Aorta (tissue), 5 donors: ENCODE data around the gene TSPAN16. TPM values are rescaled to one million over a fixed set of nuclear protein-coding genes. Genes with fewer than 3 reads are reported as not detected.

Experiments used
- ATAC-seq: fragments of 200-7000 bp; cut with Tn5 transposase; one replicate; pipeline ENCODE4 v1.9.1; 2022; ENCODE audit warnings: moderate library complexity; ENCODE audit not compliant: low FRiP score
- DNase-seq, 2 donors: peaks; one replicate each; pipeline ENCODE4 v3.0.0-alpha.2; 2020
- H3K27ac ChIP-seq, 2 donors: one replicate each; pipeline ENCODE4 v1.5.1; 2013; ENCODE audit warnings: low read length in 2 of 2, mild to moderate bottlenecking in 2 of 2, moderate library complexity in 2 of 2, control low read depth in 1 of 2, inconsistent platforms in 1 of 2, low read depth in 1 of 2
- H3K27me3 ChIP-seq, 2 donors: one replicate each; pipeline ENCODE4 v1.6.1; 2013; ENCODE audit warnings: control low read depth in 1 of 2, low read length in 1 of 2, mild to moderate bottlenecking in 1 of 2, moderate library complexity in 1 of 2; ENCODE audit not compliant: insufficient read depth in 2 of 2, control insufficient read depth in 1 of 2
- H3K36me3 ChIP-seq, 2 donors: one replicate each; pipeline ENCODE4 v1.6.1; 2013; ENCODE audit warnings: control low read depth in 1 of 2, low read length in 1 of 2, mild to moderate bottlenecking in 1 of 2; ENCODE audit not compliant: insufficient read depth in 2 of 2, control insufficient read depth in 1 of 2
- H3K4me1 ChIP-seq, 2 donors: one replicate each; pipeline ENCODE4 v1.6.1; 2013; ENCODE audit warnings: low read length in 2 of 2, control low read depth in 1 of 2, mild to moderate bottlenecking in 1 of 2, moderate library complexity in 1 of 2; ENCODE audit not compliant: insufficient read depth in 2 of 2, control insufficient read depth in 1 of 2
- H3K4me3 ChIP-seq, 2 donors: one replicate each; pipeline ENCODE4 v1.5.1; 2013; ENCODE audit warnings: low read length in 2 of 2, control low read depth in 1 of 2, mild to moderate bottlenecking in 1 of 2
- H3K9me3 ChIP-seq: one replicate; pipeline ENCODE4 v1.6.1; 2013; ENCODE audit warnings: mild to moderate bottlenecking, low read length; ENCODE audit not compliant: control insufficient read depth
- WGBS, 2 donors: extraction: QIAGEN DNeasy Blood & Tissue Kit; methylation state at CpG; one replicate each; pipeline ENCODE4 v1.1.7; 2013; 5-methylcytosine and 5-hydroxymethylcytosine counted together
- intact Hi-C, 2 donors: fragments of 100-400 bp; cut with DNase I; formaldehyde crosslinking; loops; one replicate each; pipeline versions ENCODE4 v1.14.2 to v1.15.0; 2022
- polyA plus RNA-seq, 2 donors: library from polyadenylated mRNA; stranded (reverse); fragments of 200-250 nt; gene quantifications; one replicate each; pipeline ENCODE4 v1.2.3, GENCODE V29; 2013
- total RNA-seq, 2 donors: library from RNA; stranded (reverse); fragmentation: NEBNext Ultra II Directional; extraction: Animal tissue kit (Norgen Biotek cat#: 25700); gene quantifications; one replicate each; pipeline ENCODE4 v1.2.1, GENCODE V29; 2021
- donor health status: healthy with polysubstance abuse.
- donor health status: Bipolar disorder and iron deficiency.
- donor health status: DM: no; HTN: no; CAD: no.
- donor health status: DM: no; HTN: no; CAD: no.
- donor health status: DM: yes; HTN: yes; CAD: no.

Gene TSPAN16
- total and polyA plus RNA-seq, 4 donors, result not detected

DNA sequence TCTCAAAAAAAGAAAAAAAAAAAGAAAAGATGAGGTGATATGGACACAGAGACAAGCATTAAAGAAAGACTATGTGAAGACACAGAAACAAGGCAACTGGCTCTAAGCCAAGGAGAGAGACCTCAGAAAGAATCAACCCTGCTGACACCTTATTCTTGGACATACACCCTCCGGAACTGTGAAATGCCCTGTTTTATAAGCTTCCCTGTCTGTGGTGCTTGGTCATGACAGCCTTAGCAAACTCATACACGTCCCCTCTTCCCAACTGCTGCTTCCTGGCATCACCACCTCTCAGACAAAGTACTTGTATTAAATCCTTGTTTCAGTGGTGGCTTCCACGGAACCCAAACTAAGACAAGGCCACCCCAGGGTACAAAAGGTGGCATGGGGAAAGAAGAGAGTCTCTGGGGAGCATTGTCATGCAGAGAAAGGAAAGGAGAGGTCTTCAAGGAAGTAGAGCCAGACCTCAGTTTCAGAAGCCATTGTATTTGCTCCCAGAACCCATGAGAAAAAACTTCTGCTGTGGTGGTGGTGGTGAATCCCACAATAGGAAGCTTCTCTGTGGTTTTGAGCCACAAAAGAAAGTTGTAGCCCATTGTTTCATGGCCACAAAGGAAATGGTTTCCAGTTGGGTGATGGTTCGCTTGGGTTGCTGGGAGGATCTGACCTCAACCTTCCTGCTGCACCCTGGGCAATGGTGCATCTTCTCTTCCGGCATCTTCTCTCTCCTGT, 16.3 kb upstream of the TSPAN16 start:
- WGBS, 2 donors, result 89 to 91% methylated on average over 5 of the region's 5 CpGs
- intact Hi-C loops, result no loop called here
- no peaks in the 10 kb centered on the region for H3K27me3 ChIP-seq
- H3K4me3 ChIP-seq, result no peak overlapping the region
- no peaks in the 10 kb centered on the region for H3K36me3 ChIP-seq
- H3K27ac ChIP-seq, result no peak overlapping the region
- DNase-seq (no peak), ATAC-seq (no peak)
- H3K9me3 ChIP-seq, result no peaks in the 10 kb centered on the region
- no peaks in the 10 kb centered on the region for H3K4me1 ChIP-seq

DNA sequence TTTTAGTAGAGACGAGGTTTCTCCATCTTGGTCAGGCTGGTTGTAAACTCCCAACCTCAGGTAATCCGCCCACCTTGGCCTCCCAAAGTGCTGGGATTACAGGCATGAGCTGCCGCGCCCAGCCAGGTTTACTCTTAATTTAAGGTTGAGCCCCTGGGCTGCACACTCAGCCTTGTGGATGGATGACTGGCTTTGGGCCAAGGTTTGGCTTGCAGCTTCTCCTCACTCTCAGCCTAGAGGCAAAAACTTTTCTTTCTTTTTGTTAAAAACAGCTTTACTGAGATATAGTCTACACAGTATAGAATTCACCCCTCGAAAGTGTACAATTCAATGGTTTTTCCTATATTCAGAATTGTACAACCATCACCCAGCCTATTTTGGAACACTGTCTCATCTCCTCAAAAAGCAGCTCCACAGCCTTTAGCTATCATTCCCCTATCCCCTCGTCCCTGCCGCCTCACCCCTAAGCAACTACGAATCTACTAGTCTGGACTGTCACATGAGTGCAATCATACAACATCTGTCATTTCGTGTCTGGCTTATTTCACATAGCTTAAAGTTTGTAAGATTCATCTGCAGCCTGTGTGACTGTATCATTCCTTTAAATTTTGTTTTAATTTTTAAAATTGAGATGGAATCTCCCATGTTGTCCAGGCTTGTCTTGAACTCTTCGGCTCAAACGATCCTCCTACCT, 14.5 kb upstream of the TSPAN16 start:
- WGBS, 2 donors, result 64 to 71% methylated on average over 11 of the region's 11 CpGs
- no peak overlapping the region for H3K4me3 ChIP-seq
- H3K27ac ChIP-seq, result no peak overlapping the region
- intact Hi-C loops, result no loop called here
- DNase-seq (no peak), ATAC-seq (no peak)
- H3K9me3 ChIP-seq, result no peaks in the 10 kb centered on the region
- no peaks in the 10 kb centered on the region for H3K4me1 ChIP-seq
- no peaks in the 10 kb centered on the region for H3K36me3 ChIP-seq
- H3K27me3 ChIP-seq, result no peaks in the 10 kb centered on the region

DNA sequence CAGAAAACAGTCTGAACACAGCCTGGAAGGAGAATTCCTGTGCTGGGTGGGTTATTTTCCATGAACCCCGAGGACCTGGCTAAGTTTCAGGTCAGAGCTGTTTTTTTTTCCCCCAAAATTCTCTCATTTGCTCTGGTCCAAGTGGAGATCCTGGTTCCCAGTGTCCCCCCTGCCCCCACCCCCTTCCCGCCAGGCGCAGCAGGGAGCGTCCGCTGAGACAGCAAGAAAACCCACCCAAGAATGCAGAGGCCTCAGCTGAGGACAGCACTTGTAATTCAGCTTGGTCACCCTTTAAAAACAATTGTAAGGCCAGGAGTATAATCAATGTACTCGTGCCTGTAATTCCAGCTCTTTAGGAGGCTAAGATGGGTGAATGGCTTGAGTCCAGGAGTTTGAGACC, 11.4 kb upstream of the TSPAN16 start:
- WGBS, 2 donors, result 64 to 68% methylated on average over 6 of the region's 6 CpGs
- ATAC-seq (no peak), DNase-seq (no peak)
- no peaks in the 10 kb centered on the region for H3K4me1 ChIP-seq
- H3K9me3 ChIP-seq, result no peaks in the 10 kb centered on the region
- H3K36me3 ChIP-seq, result no peaks in the 10 kb centered on the region
- intact Hi-C loops, result no loop called here
- no peaks in the 10 kb centered on the region for H3K27me3 ChIP-seq
- H3K27ac ChIP-seq, result no peak overlapping the region
- H3K4me3 ChIP-seq, result no peak overlapping the region

DNA sequence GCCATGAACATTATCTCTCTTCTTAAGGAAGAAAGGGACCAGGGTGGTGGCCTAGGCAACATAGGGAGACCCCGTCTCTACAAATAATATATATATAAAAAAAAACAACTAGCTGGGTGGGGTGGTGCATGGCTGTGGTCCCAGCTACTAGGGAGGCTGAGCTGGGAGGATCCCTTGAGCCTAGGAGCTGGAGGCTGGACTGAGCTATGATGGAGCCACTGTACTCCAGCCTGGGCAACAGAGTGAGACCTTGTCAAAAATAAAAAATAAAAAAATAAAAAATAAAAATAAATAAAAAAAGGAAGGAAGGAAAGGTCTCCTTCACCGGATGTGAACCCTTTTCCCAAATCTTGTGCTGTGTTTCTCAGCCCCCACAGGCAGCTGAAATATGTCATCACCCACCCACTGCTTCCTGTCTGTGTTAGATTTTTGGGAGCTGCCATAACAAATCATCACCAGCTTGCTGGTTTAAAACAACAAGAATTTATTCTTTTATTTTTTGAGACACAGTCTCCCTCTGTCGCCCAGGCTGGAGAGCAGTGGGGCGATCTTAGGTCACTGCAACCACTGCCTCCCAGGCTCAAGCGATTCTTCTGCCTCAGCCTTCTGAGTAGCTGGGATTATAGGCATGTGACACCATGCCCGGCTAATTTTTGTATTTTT, 9.5 kb upstream of the TSPAN16 start:
- Histone ChIP-seq H3K36me3 (no peaks in the 10 kb centered on the region), H3K4me1 (no peaks in the 10 kb centered on the region), H3K27ac (no peak overlapping the region), H3K4me3 (no peak overlapping the region), H3K27me3 (no peaks in the 10 kb centered on the region), H3K9me3 (no peaks in the 10 kb centered on the region)
- DNase-seq (no peak), ATAC-seq (peak; percentile 41)
- WGBS, 2 donors, result 14 to 19% methylated on average over 6 of the region's 6 CpGs
- intact Hi-C loops, result no loop called here

DNA sequence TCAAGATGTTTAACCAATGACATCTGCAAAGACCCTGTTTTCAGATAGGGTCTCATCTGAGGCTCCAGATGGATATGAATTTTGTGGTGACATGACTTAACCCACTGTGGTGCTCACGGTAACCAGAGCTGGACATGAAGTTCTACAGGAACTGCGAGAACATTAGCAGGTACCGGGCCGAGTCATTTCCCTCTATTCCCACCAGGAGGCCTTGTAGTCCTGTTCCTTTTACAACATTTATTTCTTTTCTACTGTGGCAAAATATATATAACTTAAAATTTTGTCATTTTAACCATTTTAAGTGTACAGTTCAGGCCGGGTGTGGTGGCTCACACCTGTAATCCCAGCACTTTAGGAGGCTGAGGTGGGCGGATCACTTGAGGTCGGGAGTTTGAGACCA, 7.6 kb upstream of the TSPAN16 start:
- no peaks in the 10 kb centered on the region for H3K4me1 ChIP-seq
- intact Hi-C loops, result no loop called here
- no peaks in the 10 kb centered on the region for H3K27me3 ChIP-seq
- H3K36me3 ChIP-seq, result no peaks in the 10 kb centered on the region
- 82 to 87% methylated on average over 7 of the region's 7 CpGs for WGBS, 2 donors
- H3K4me3 ChIP-seq, result no peak overlapping the region
- no peak for DNase-seq
- no peak overlapping the region for H3K27ac ChIP-seq
- H3K9me3 ChIP-seq, result no peaks in the 10 kb centered on the region
- ATAC-seq, result no peak

DNA sequence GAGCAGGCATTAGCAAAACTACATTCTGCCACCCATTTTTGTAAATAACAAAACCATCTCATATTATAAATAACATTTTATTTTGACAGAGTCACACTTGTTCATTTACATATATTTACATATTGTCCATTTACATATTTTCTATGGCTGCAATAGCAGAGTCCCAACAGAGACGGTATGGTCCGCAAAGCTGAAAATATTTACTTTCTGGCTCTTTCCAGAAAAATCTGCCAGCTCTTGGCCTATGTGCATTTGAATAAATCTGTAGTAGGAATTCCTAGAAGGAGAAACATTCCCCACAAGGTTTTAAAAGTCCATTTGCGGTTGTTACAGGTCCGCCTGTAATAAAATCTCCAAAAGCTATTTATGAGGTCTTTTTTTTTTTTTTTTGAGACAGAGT, 5.7 kb upstream of the TSPAN16 start:
- no peak overlapping the region for H3K4me3 ChIP-seq
- H3K9me3 ChIP-seq, result no peaks in the 10 kb centered on the region
- WGBS, 2 donors, result 47 to 59% methylated on average over 4 of the region's 4 CpGs
- no peaks in the 10 kb centered on the region for H3K27me3 ChIP-seq
- no peak for ATAC-seq
- no peaks in the 10 kb centered on the region for H3K36me3 ChIP-seq
- H3K27ac ChIP-seq, result no peak overlapping the region
- intact Hi-C loops, result loop anchor here (5.0 to 10.0 kb wide), 4 partner anchors 87 to 305 kb away; partner anchors contain the start of genes ODAD3 (in 2 of the 2), PRKCSH (in 2 of the 2), ELAVL3 (in 1 of the 2) and ZNF627 (in 1 of the 2)
- DNase-seq, result no peak
- no peaks in the 10 kb centered on the region for H3K4me1 ChIP-seq

DNA sequence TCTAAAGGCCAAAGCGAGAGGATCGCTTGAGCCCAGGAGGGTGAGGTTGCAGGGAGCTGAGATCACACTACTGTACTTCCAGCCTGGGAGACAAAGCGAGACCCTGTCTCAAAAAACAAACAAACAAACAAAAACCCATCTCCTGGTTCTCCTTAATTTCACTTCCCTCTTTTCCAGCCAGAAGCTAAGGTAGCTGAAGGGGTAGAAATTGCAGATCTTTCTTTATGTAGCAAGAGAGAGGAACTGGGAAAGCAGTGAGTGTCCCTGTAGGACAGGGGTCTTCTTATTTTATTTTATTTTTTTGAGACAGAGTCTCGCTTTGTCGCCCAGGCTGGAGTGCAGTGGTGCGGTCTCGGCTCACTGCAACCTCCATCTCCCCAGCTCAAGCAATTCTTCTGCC, 4.5 kb upstream of the TSPAN16 start:
- ATAC-seq, result no peak
- H3K27me3 ChIP-seq, result no peaks in the 10 kb centered on the region
- H3K9me3 ChIP-seq, result no peaks in the 10 kb centered on the region
- no peaks in the 10 kb centered on the region for H3K4me1 ChIP-seq
- no peaks in the 10 kb centered on the region for H3K36me3 ChIP-seq
- no peak for DNase-seq
- H3K4me3 ChIP-seq, result no peak overlapping the region
- H3K27ac ChIP-seq, result no peak overlapping the region
- WGBS, 2 donors, result 93 to 94% methylated on average over 7 of the region's 7 CpGs
- intact Hi-C loops, result loop anchor here (5.0 to 10.0 kb wide), 4 partner anchors 86 to 303 kb away; partner anchors contain the start of genes ODAD3 (in 2 of the 2), PRKCSH (in 2 of the 2), ELAVL3 (in 1 of the 2) and ZNF627 (in 1 of the 2)

DNA sequence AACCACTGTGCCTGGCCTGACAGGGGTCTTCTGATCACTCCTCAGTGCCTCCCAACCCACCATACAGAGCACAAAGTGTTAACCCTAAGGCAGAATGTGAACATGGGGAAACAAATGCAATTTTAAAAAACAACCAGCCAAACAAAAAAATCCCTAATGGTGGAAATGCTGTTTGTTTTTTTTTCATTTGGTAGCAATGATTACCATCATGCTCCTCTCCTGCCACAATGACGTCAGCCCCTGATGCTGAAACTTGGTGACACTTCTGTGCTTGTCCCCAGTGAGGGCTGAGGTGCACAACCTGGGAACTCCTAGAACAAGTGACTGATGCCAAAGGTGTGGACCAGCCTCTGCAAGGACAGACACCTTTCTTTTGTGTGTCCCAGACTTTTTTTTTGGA, 4.0 kb upstream of the TSPAN16 start:
- ATAC-seq, result no peak

More for the DNA sequence above, 4.0 kb upstream of the TSPAN16 start:
- H3K27ac ChIP-seq, result no peak overlapping the region
- intact Hi-C loops, result loop anchor here (5.0 to 10.0 kb wide), 4 partner anchors 85 to 303 kb away; partner anchors contain the start of genes ODAD3 (in 2 of the 2), PRKCSH (in 2 of the 2), ELAVL3 (in 1 of the 2) and ZNF627 (in 1 of the 2)
- H3K27me3 ChIP-seq, result no peaks in the 10 kb centered on the region
- DNase-seq, result no peak
- no peaks in the 10 kb centered on the region for H3K36me3 ChIP-seq
- H3K4me3 ChIP-seq, result no peak overlapping the region
- WGBS, 2 donors, result 73 to 88% methylated on average over 1 of the region's 1 CpG
- H3K9me3 ChIP-seq, result no peaks in the 10 kb centered on the region
- H3K4me1 ChIP-seq, result no peaks in the 10 kb centered on the region
